GM18526 (cell line): ENCODE results near the gene FRRS1.

Experiments used
- POLR2A ChIP-seq: IDR thresholded peaks from 3 replicates; pipeline ENCODE4 v1.6.1; 2011; ENCODE audit not compliant: insufficient read length; ENCODE audit errors: extremely low read depth

The FRRS1 gene

GRCh38 chr1:99777752-99778151 lies 11.3 kb upstream of the FRRS1 start:
- TF ChIP-seq POLR2A: no peak

- TF ChIP-seq POLR2A: no peak
Measured at GRCh38 chr1:99776120-99776519, 9.7 kb upstream of the FRRS1 start.

GRCh38 chr1:99772809-99773208 lies 6.4 kb upstream of the FRRS1 start:
- no peak for TF ChIP-seq POLR2A

- no peak for TF ChIP-seq POLR2A
Measured at GRCh38 chr1:99771513-99771918, 5.1 kb upstream of the FRRS1 start.

GRCh38 chr1:99768524-99769245 lies 2.2 kb upstream of the FRRS1 start:
- TF ChIP-seq POLR2A: no peak

GRCh38 chr1:99768104-99768503 lies 1.7 kb upstream of the FRRS1 start:
- no peak for TF ChIP-seq POLR2A

GRCh38 chr1:99764909-99765308 lies 1.5 kb downstream of the FRRS1 start:
- no peak for TF ChIP-seq POLR2A

- no peak for TF ChIP-seq POLR2A
Measured at GRCh38 chr1:99764439-99764838, 2.0 kb downstream of the FRRS1 start.

- TF ChIP-seq POLR2A: no peak
Measured at GRCh38 chr1:99763956-99764355, 2.5 kb downstream of the FRRS1 start.

GRCh38 chr1:99761774-99762173 lies 4.7 kb downstream of the FRRS1 start:
- TF ChIP-seq POLR2A: no peak

GRCh38 chr1:99759518-99760160 lies 6.8 kb downstream of the FRRS1 start:
- no peak for TF ChIP-seq POLR2A

GRCh38 chr1:99758073-99758511 lies 8.3 kb downstream of the FRRS1 start:
- no peak for TF ChIP-seq POLR2A

GRCh38 chr1:99756598-99756997 lies 9.8 kb downstream of the FRRS1 start:
- no peak for TF ChIP-seq POLR2A

- no peak for TF ChIP-seq POLR2A
Measured at GRCh38 chr1:99755664-99756063, 10.8 kb downstream of the FRRS1 start.

GRCh38 chr1:99754697-99755096 lies 11.7 kb downstream of the FRRS1 start:
- TF ChIP-seq POLR2A: no peak

GRCh38 chr1:99754055-99754626 lies 12.3 kb downstream of the FRRS1 start:
- no peak for TF ChIP-seq POLR2A

GRCh38 chr1:99751877-99752504 lies 14.4 kb downstream of the FRRS1 start:
- no peak for TF ChIP-seq POLR2A
